Naive B cell (primary cell): ENCODE measurements around the gene AMELX. TPM values are rescaled to one million over a fixed set of nuclear protein-coding genes. Genes with fewer than 3 reads are reported as not detected.

Source experiments
- ATAC-seq, 2 donors: fragments of 150-1000 bp; cut with Tn5 transposase; 2 replicates each; pipeline ENCODE4 v1.10.0; 2021; ENCODE audit warnings: low read depth in 2 of 2, mild to moderate bottlenecking in 2 of 2, moderate library complexity in 2 of 2
- DNase-seq: peaks from one replicate; pipeline ENCODE4 v3.0.0; 2022
- H3K27ac Mint-ChIP-seq, 6 donors: one replicate each; pipeline ENCODE4 v1.8.0; 2020 to 2022; ENCODE audit warnings: mild to moderate bottlenecking in 6 of 6, mixed read lengths in 6 of 6, moderate library complexity in 5 of 6, inconsistent platforms in 2 of 6
- H3K27me3 Mint-ChIP-seq, 3 donors: one replicate each; pipeline ENCODE4 v1.8.0; 2021 to 2022; ENCODE audit warnings: mixed read lengths in 3 of 3, mild to moderate bottlenecking in 1 of 3
- H3K36me3 Mint-ChIP-seq, 2 donors: one replicate each; pipeline ENCODE4 v1.8.0; 2020 to 2022; ENCODE audit warnings: mixed read lengths in 2 of 2, inconsistent platforms in 1 of 2, mild to moderate bottlenecking in 1 of 2
- H3K4me1 Mint-ChIP-seq, 3 donors: one replicate each; pipeline ENCODE4 v1.8.0; 2020 to 2022; ENCODE audit warnings: mixed read lengths in 3 of 3, inconsistent platforms in 1 of 3, mild to moderate bottlenecking in 1 of 3, moderate library complexity in 1 of 3
- H3K4me3 Mint-ChIP-seq, 8 donors: one replicate each; pipeline ENCODE4 v1.8.0; 2020 to 2022; ENCODE audit warnings: mild to moderate bottlenecking in 8 of 8, mixed read lengths in 8 of 8, moderate library complexity in 8 of 8, inconsistent platforms in 2 of 8
- H3K9me3 Mint-ChIP-seq, 7 donors: one replicate each; pipeline ENCODE4 v1.8.0; 2020 to 2022; ENCODE audit warnings: mixed read lengths in 7 of 7, mild to moderate bottlenecking in 5 of 7, inconsistent platforms in 2 of 7, moderate library complexity in 1 of 7
- polyA plus RNA-seq, 6 donors: library from polyadenylated mRNA; unstranded; fragments of 300-500 nt; fragmentation: Illumina TruSeq; gene quantifications; one replicate each; pipeline ENCODE4 v1.2.3, GENCODE V29; 2021; ENCODE audit warnings: low read depth in 6 of 6

Gene AMELX
- polyA plus RNA-seq, 6 donors from 2014 or later: not detected

DNA sequence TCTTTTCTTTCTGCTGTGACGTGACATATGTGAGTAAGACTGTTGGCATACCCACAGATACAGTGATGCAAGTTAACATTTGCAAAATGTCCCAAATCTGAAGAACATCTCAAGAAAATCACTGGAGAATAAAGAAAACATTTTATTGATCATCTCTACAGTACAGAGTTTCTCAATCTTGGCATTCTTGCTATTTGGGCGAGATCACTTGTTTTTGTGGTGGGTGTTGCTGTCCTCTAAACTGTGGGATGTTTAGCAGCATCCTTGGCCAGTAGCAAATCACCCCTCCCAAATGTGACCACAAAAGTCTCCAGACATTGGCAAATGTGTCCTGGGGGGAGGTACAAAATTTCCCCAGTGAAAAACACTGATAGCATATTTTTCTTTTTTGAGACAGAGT lies 28.8 kb downstream of the AMELX start:
- ATAC-seq (no peak), DNase-seq (no peak)
- Mint-ChIP-seq H3K9me3 (peaks cover 0 to 16% (median 10%) of the 10 kb centered on the region in 7 donors), H3K27me3 (no peaks in the 10 kb centered on the region), H3K36me3 (no peaks in the 10 kb centered on the region), H3K27ac (no peak overlapping the region), H3K4me1 (no peaks in the 10 kb centered on the region), H3K4me3 (no peak overlapping the region)

DNA sequence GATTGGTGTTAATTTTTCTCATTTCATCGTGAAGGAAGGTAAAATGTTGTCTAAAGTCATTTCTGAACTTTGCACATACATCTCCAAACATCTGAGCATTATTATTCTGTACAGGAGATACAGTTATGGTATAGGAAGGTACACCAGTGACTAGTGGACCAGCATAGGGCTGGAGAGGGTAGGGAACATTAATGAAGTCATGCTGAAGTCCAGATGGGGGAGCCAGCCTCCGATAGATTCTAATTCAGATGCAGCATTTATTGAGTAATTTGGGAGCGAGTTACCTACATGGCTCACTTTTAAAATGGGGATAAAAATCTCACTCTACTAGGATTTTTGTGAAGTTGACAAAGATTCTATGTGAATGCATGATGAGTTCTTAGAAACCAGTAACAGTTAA lies 34.9 kb downstream of the AMELX start:
- Mint-ChIP-seq H3K4me1 (no peaks in the 10 kb centered on the region), H3K27me3 (no peaks in the 10 kb centered on the region), H3K36me3 (no peaks in the 10 kb centered on the region), H3K9me3 (peaks cover 0 to 16% (median 8%) of the 10 kb centered on the region in 7 donors), H3K27ac (no peak overlapping the region), H3K4me3 (no peak overlapping the region)
- ATAC-seq (no peak), DNase-seq (no peak)

DNA sequence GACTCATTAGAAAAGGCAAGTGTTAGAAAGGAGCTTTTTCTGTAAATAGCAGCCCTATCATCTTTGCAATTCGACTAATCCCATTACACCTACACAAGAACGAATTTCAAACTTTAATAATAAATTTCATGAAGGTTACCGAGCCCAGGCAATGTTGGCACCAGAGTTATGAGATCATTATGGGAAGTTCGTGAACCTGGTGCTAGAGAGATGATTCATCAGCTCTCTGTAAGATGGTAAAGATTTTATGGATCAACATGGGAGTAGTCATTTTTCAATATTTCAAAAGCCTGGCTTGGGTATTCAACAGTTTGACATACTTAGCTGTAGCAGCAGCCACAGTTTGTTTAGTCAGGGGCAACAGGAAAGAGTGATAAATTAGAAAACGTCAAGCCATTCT lies 35.8 kb downstream of the AMELX start:
- no peak overlapping the region for H3K4me3 Mint-ChIP-seq
- no peak for ATAC-seq
- peaks cover 0 to 10% (median 4%) of the 10 kb centered on the region in 7 donors for H3K9me3 Mint-ChIP-seq
- H3K4me1 Mint-ChIP-seq: no peaks in the 10 kb centered on the region
- DNase-seq: no peak
- H3K27ac Mint-ChIP-seq: no peak overlapping the region
- no peaks in the 10 kb centered on the region for H3K36me3 Mint-ChIP-seq
- no peaks in the 10 kb centered on the region for H3K27me3 Mint-ChIP-seq

DNA sequence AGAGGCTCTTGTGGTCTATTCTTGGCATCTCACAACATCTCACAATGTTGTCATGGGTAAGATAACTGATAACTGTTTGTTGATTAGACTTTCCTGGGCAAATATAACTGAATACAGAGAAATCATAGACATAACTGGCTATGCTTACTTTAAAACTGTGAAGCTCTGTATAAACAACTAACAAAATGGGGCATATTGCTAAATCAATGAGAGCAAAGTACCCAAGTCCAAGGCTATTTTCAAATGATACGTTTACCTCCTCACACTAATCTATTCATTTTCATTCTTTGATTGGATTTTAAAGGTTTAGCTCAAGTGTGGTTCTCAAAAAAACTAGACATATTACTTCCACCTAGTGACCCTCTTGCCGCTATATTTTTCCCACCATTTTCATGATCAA lies 38.6 kb downstream of the AMELX start:
- no peaks in the 10 kb centered on the region for H3K27me3 Mint-ChIP-seq
- H3K27ac Mint-ChIP-seq: no peak overlapping the region
- H3K36me3 Mint-ChIP-seq: no peaks in the 10 kb centered on the region
- no peaks in the 10 kb centered on the region for H3K4me1 Mint-ChIP-seq
- H3K9me3 Mint-ChIP-seq: peaks cover 0 to 4% (median 2%) of the 10 kb centered on the region in 7 donors
- H3K4me3 Mint-ChIP-seq: no peak overlapping the region
- DNase-seq: no peak
- no peak for ATAC-seq

DNA sequence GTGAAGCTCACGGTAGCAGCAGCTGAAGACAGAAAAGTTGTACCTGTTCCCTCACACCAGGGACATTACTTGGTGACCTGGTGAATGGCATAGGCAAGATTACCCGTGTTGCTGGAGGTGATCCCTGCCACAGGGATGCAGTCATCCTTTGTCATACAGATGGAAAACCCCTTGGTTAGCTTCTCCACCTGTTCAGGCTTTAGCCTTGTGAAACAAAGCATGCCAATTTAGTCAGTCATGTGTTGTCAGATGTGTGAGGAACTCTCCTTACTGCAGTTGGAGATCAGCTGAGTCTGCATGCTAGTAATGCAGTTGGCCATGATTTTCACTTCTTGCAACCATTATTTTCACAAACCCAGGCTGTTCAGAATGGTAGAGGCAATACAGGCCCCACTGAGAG lies 41.0 kb downstream of the AMELX start:
- Mint-ChIP-seq H3K9me3 (peaks cover 0 to 4% (median 2%) of the 10 kb centered on the region in 7 donors), H3K27ac (no peak overlapping the region), H3K4me3 (no peak overlapping the region), H3K27me3 (no peaks in the 10 kb centered on the region), H3K4me1 (peaks cover 0 to 8% (median 4%) of the 10 kb centered on the region in 3 donors), H3K36me3 (no peaks in the 10 kb centered on the region)
- DNase-seq (no peak), ATAC-seq (no peak)

DNA sequence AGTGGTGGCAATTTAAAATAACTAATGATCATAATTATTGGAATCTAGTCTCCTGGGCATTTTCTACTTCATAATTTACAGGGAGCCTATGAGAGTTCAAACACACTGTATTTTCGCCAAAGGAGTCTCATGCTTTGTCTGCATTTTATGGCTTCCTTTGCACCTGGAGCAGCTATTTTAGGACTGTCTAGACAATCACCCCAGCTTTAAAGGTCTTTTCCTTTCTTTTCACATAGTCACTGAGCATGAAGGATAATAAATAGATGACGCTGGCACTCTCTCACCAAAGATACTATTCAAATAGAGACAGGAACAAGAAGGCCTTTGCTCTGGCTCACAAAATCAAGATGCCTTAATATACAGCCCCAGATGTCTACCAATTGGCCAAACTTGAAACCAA lies 43.0 kb downstream of the AMELX start:
- peaks cover 8 to 24% (median 14%) of the 10 kb centered on the region in 3 donors for H3K4me1 Mint-ChIP-seq
- H3K4me3 Mint-ChIP-seq: no peak overlapping the region
- H3K27me3 Mint-ChIP-seq: no peaks in the 10 kb centered on the region
- H3K9me3 Mint-ChIP-seq: peaks cover 0 to 5% (median 3%) of the 10 kb centered on the region in 7 donors
- H3K27ac Mint-ChIP-seq: no peak overlapping the region
- DNase-seq (no peak), ATAC-seq (no peak)
- H3K36me3 Mint-ChIP-seq: no peaks in the 10 kb centered on the region

DNA sequence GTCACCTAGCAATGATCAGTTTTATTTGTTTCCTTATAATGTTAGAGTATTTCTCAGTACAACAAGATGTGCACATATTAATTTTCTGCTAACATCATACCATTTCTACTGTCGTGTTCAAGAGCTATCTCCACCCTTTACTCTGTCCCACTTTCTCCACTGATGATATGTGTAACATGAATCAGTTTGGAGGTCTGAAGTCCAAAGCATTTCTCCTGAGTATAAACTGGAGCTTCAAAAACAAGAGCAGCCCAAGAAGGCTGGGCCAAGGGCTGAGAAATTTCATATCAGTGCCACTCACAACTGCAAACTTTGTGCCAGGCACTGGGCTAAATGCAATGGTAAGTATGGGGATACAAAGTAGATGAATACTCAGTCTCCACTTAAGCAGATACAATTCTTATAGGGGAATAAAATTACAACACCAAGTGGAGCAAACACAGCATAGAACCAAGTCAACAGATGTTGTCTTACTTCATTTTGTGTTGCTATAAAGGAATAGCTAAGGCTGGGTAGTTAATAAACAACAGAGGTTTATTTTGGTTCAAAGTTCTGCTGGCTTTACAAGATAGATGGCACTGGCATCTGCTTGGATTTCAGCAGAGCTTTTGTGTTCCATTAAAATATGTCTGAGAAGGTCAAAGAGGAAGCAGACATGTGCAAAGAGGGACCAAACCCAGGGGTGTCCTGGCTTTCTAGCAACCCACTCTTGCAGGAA lies 44.2 kb downstream of the AMELX start:
- peaks cover 14 to 24% (median 14%) of the 10 kb centered on the region in 3 donors for H3K4me1 Mint-ChIP-seq
- H3K9me3 Mint-ChIP-seq: peaks cover 0 to 5% (median 4%) of the 10 kb centered on the region in 7 donors
- DNase-seq (no peak), ATAC-seq (no peak)
- no peak overlapping the region for H3K4me3 Mint-ChIP-seq
- no peak overlapping the region for H3K27ac Mint-ChIP-seq
- H3K27me3 Mint-ChIP-seq: no peaks in the 10 kb centered on the region
- H3K36me3 Mint-ChIP-seq: no peaks in the 10 kb centered on the region

DNA sequence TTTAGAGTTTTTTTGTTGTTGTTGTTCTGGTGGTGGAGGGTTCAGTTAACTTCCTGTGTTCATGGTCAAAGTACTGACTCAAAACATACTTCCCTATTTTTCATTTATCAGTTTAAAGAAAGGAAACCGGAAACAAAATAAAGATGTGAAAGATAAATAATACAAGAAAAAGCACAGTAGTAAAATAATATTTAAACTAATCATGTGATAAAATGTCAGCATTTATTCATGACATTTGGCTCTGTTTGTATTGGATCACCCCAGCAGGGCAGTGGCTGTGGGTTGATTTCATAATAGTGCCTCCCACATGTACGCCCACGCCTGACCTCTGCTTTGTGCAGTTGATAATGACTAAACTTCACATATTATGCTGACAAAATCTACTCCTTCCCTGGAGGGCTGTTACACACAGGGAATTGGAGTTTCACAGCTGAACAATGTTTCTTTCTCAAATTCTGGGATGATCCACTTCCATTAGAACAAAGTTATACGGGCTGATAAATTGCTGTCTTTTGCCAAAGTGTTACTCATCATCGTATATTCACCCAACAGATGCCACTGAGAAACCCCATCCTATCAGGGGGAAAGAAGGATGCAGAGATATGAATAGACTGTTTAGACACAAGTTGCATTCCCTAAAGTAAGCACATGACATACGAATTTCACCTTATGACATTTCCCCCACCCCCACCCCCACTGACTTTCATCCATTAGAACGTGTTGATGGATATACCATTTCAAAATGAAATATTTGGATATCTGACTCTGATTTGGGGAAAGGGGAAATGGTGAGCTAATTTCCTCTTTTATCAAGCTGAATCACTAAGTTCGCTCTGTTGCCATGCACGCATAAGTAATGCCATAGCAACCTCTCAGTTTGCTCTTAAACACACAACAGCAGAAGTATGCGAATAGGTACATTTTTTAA lies 48.3 kb downstream of the AMELX start:
- Mint-ChIP-seq H3K4me3 (peak overlapping the region; percentile 3 to 82 (median 46)), H3K9me3 (peaks cover 0 to 4% (median 0%) of the 10 kb centered on the region in 7 donors), H3K27ac (peak overlapping the region; percentile 88 to 97 (median 95)), H3K27me3 (no peaks in the 10 kb centered on the region), H3K36me3 (no peaks in the 10 kb centered on the region), H3K4me1 (peaks cover 14 to 24% (median 14%) of the 10 kb centered on the region in 3 donors)
- ATAC-seq: peak; percentile 86 to 90
- DNase-seq: peak; percentile 62

DNA sequence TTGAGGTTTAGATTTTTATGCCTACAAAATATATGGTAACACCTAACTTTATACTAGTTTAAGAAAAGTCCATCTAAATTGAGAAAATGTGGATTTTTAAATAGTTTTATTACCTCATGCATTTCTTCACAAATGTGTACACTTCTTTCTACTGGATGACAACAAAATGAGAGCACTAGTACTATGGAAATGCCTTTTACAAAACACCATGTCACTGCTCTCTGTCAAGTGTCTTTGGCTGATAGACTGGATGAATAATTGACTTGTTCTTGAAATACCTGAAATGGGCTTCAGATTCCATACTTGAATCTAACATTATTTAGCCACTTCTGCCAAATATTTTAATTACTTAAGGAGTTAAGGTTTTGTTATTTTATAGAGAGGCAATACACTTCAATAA lies 49.5 kb downstream of the AMELX start:
- H3K9me3 Mint-ChIP-seq: peaks cover 0 to 4% (median 0%) of the 10 kb centered on the region in 7 donors
- no peaks in the 10 kb centered on the region for H3K27me3 Mint-ChIP-seq
- DNase-seq (no peak), ATAC-seq (no peak)
- H3K27ac Mint-ChIP-seq: peak overlapping the region in 5 of 6 donors; percentile 9 to 97 (median 97)
- no peak overlapping the region for H3K4me3 Mint-ChIP-seq
- H3K4me1 Mint-ChIP-seq: peaks cover 14 to 24% (median 14%) of the 10 kb centered on the region in 3 donors
- H3K36me3 Mint-ChIP-seq: no peaks in the 10 kb centered on the region

DNA sequence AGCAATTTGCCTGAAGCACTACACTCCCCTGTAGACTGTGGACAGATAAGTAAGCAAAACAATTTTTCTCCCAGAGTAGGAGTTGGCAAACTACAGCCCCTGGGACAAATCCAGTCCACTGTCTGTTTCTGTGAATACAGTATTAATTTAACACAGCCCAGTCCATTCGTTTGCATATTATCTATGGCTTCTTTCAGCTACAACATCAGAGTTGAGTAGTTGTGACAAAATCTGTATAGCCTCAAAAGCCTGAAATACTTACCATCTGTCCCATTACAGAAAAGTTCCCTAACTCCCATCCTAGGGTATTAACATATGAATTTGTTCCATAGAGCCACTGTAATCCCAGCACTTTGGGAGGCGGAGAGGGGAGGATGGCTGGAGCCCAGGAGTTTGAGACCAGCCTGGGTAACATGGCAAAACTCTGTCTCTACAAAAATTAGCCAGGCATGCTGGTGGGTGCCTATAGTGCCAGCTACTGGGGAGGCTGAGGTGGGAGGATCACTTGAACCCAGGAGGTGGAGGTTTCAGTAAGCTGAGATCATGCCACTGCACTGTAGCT lies 53.0 kb downstream of the AMELX start:
- ATAC-seq (no peak), DNase-seq (no peak)
- Mint-ChIP-seq H3K27ac (peak overlapping the region in 1 of 6 donors; percentile 37), H3K27me3 (no peaks in the 10 kb centered on the region), H3K4me3 (no peak overlapping the region), H3K4me1 (peaks cover 0 to 17% (median 3%) of the 10 kb centered on the region in 3 donors), H3K36me3 (no peaks in the 10 kb centered on the region), H3K9me3 (peaks cover 0 to 3% (median 0%) of the 10 kb centered on the region in 7 donors)

DNA sequence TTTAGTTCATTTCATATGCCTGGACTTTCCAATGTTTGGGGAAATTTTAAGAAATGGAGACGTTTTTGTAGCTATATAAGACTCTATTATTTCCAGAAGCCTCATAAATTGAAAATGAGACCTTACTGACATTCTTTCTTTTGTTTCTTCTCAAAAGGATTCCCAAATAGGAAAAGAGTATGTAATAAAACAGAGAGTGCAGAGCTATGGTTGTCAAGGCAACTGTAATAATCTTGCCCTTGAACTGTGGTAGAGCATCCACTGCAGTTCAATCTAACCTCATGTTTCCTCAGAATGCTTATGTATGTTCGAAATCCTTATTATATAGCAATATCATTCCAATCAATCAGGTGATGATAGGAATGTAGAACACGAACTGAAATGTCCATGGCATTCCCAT lies 54.1 kb downstream of the AMELX start:
- Mint-ChIP-seq H3K4me3 (no peak overlapping the region), H3K36me3 (no peaks in the 10 kb centered on the region), H3K27me3 (no peaks in the 10 kb centered on the region), H3K9me3 (no peaks in the 10 kb centered on the region), H3K27ac (no peak overlapping the region), H3K4me1 (peaks cover 5 to 17% (median 6%) of the 10 kb centered on the region in 3 donors)
- DNase-seq: no peak
- no peak for ATAC-seq

DNA sequence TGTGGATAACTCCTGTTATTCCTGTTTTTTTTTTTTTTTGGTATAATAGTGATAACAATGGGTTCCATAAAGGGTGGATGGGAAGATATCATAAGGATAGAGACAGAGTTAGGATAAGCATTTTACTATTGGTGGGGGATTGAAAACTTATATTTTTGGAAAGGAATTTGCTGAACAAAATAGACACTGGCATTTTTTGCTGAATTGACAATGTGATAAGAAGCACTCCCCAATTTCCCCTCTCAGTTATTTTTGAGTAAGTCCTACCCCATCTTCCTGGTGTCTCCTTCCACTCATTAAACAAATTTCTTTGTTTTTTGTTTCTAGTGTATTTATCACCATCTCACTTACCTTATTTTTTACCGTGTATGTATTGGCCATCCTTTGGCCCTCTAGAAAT lies 55.8 kb downstream of the AMELX start:
- Mint-ChIP-seq H3K4me1 (peaks cover 5 to 17% (median 6%) of the 10 kb centered on the region in 3 donors), H3K9me3 (no peaks in the 10 kb centered on the region), H3K27me3 (no peaks in the 10 kb centered on the region), H3K4me3 (no peak overlapping the region), H3K36me3 (no peaks in the 10 kb centered on the region), H3K27ac (peak overlapping the region in 1 of 6 donors; percentile 85)
- no peak for DNase-seq
- no peak for ATAC-seq

DNA sequence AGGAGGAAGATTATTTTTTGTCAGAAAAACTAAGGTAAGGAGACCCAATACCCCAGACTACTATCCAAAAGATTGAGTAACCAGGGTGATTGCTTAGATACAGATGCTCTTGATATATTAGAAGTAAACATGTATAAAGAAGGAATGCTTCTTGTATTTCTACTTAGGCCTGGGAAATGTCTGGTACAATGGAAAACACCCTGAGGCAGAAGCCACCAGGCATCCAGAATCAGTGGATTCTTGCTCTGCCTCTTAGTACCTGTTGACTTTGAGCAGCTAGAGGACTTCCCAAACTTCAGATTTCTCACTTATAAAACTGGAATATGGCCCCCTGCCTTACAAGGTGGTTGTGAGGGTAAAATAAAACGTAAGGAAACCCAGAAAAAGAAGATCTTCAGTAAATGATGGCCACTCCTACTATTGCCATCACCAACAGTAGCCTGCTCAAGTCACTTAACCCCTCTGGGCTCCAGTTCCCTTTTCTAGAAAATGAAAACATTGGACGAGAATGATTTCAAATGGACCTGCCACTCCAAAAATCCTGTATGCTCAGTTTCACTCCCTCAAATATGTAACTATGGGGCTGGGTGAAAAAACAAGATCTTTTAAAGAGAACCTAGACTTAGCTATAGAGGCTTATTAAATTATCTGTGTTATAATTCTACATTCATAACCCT lies 56.6 kb downstream of the AMELX start:
- DNase-seq (no peak), ATAC-seq (no peak)
- Mint-ChIP-seq H3K4me3 (peak overlapping the region in 2 of 8 donors; percentile 20 to 40), H3K36me3 (no peaks in the 10 kb centered on the region), H3K27me3 (no peaks in the 10 kb centered on the region), H3K27ac (peak overlapping the region in 4 of 6 donors; percentile 18 to 87 (median 62)), H3K9me3 (no peaks in the 10 kb centered on the region), H3K4me1 (peaks cover 5 to 17% (median 6%) of the 10 kb centered on the region in 3 donors)
